Heart left ventricle (tissue), 13 donors: ENCODE data around the gene CDC42SE1.

Experiments used
- POLR2A ChIP-seq, 2 donors: fragments of 450-650 bp; IDR thresholded peaks; one replicate each; pipeline ENCODE4 v1.6.1; 2017; ENCODE audit warnings: antibody characterized with exemption in 2 of 2, mild to moderate bottlenecking in 2 of 2, moderate library complexity in 2 of 2
- TF ChIP-seq, protein P1 (sequence below), 12 donors: fragments of 200-600 bp; sonication (generic) in 4 of 12; IDR thresholded peaks; one replicate each; pipeline versions ENCODE4 v1.5.0 to v1.8.0; 2018 to 2022; ENCODE audit warnings: antibody characterized with exemption in 12 of 12, mild to moderate bottlenecking in 5 of 12
- donor health status: ischemic (EF 13 %, LVEDD 7.1; RV severe dilation, severe dysfunction).
- donor health status: DM: no; HTN: yes; CAD: no.
- donor health status: DM: no; HTN: no; CAD: no.
- donor health status: ischemic (EF 25% LVEDD 6.9; RV normal size, moderate dysfunction).
- donor health status: ischemic (EF 25% LVEDD 5.7; RV mildly dilated, moderate dysfunction).
- donor health status: ischemic (EF 35%, LVEDD 5.7; RV mildly dilated, moderate dysfunction).
- donor health status: nonischemic (EF 11% LVEDD 7.7; RV severe dilation, severe dysfunction).
- donor health status: DM: yes; HTN: yes; CAD: no.
- donor health status: PGD.
- donor health status: ischemic (EF 29% LVEDD 5.4; RV normal size, mild dysfunction).
- donor health status: nonischemic (EF 23%, LVEDD 6.1; RV moderate dilation, normal function).

DNA sequence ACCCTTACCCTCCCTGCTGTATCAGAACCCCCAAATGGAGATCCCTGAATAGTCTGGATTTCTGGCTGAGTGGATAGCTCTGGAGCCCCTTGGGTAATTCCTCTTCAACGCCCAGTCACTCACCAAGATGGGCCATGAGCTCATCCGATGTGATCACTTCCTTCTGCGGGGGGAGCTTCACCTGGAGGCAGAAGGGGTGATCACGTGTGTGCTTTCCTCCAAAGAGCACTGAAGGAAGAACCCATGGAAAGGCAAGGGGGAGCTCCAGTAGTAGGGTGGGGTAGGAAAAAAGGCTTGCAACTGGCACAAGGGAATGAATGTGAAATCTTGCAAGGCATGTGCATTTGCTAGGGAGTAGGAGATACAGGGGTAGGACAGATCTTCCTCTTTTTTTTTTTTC lies 57.8 kb downstream of the CDC42SE1 start:
- TF ChIP-seq, protein P1, sequence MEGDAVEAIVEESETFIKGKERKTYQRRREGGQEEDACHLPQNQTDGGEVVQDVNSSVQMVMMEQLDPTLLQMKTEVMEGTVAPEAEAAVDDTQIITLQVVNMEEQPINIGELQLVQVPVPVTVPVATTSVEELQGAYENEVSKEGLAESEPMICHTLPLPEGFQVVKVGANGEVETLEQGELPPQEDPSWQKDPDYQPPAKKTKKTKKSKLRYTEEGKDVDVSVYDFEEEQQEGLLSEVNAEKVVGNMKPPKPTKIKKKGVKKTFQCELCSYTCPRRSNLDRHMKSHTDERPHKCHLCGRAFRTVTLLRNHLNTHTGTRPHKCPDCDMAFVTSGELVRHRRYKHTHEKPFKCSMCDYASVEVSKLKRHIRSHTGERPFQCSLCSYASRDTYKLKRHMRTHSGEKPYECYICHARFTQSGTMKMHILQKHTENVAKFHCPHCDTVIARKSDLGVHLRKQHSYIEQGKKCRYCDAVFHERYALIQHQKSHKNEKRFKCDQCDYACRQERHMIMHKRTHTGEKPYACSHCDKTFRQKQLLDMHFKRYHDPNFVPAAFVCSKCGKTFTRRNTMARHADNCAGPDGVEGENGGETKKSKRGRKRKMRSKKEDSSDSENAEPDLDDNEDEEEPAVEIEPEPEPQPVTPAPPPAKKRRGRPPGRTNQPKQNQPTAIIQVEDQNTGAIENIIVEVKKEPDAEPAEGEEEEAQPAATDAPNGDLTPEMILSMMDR (IDR thresholded peaks at IDR 0.05) = no peak
- TF ChIP-seq POLR2A (IDR thresholded peaks at IDR 0.05) = no peak
